Pons (tissue), 1 donor: ENCODE results near the gene DCXR.

Experiments used
- DNase-seq: peaks from one replicate; pipeline ENCODE4 v3.0.0-alpha.2; 2016; ENCODE audit warnings: low spot score

The DCXR gene

DNA sequence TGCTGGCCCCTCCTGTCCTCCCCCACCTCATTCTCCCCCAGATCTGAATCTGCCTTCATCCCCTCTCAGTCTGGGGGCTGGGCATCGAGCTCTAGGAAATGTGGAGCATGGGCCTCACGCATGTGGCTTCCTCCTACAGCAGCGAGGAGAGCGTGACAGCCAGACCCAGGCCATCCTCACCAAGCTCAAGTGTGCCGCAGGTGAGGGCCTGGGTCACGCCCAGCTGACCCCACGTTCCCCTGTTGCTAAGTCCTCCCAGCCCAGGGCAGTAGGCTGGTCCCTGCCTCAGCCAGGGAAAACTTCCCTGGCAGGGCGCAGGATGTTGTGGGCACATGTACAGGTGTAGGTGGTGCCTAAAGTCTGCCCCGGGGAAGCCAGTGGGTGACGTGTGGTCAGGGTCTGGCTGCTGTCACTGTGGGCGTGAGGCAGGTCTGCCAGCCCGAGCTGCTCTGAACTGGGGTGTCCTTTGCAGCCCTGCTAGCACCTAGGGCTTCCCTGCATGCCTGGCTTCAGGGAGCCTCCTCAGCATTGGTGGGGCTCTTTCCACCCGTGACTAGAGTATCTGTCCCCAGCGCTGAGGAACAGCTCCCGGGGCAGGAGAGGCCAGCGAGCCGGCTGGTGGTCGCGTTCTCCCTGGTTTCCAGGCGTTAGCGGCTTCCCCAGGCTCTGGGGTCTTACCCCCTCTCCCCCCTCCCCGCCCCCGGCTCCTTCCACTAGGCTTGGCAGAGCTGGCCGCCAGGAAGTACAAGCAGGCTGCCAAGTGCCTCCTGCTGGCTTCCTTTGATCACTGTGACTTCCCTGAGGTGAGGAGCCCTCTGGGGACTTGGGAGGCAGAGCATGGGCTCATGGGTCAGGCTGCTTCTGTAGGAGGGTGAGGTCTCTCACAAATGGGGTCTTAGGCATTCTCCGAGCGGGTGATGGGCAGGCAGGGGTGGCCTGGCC, 17.8 kb upstream of the DCXR start:
- DNase-seq: no peak

DNA sequence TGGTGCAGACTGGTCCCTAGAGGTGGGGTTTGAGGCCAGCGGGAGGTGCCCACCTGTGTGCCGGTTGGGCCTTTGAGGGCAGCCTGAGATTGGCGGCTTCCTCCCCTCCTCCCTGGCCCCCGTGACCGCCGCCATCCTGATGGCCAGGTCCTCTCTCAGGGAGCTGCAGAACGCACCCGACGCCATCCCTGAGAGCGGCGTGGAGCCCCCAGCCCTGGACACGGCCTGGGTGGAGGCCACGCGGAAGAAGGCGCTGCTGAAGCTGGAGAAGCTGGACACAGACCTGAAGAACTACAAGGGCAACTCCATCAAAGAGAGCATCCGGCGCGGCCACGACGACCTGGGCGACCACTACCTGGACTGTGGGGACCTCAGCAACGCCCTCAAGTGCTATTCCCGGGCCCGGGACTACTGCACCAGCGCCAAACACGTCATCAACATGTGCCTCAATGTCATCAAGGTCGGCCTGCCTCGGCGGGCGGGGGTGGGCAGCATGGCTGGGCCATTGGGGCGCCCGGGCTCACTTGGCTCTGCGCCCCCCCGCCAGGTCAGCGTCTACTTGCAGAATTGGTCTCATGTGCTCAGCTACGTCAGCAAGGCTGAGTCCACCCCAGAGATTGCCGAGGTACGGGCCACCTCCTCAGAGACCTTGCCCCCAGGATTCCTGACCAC, 17.0 kb upstream of the DCXR start:
- no peak for DNase-seq

DNA sequence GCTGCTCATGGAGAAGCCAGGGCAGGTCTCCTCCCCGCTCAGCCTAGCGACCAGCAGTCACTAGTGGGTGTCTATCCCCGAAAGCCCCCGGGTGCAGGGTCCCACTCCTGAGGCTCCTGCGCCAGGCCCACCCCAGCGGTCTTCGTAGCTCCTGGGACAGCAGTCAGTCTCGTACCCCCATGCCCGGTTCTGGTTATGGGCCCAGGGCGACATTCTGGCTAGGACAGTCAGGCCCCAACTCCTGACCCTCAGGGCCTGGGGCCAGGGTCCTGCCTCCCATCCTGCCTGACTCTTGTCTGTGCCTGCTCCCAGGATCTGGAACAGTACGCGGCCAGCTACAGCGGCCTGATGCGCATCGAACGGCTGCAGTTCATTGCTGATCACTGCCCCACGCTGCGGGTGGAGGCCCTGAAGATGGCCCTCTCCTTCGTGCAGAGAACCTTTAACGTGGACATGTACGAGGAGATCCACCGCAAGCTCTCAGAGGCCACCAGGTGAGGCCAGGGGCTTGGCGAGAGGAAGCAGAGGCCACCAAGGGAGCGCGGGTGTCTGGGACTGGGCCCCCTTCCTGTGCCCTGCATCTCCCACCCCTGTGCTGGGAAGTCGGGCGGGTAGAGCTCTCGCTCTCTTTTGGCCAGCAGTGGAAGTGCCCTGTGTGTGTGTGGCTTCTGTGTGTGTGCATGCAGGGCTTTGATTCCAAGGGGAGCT, 16.2 kb upstream of the DCXR start:
- no peak for DNase-seq

- no peak for DNase-seq
Observed at GRCh38 chr17:82053130-82053529, 15.6 kb upstream of the DCXR start.

- DNase-seq: no peak
Observed at GRCh38 chr17:82052638-82053059, 15.2 kb upstream of the DCXR start.

DNA sequence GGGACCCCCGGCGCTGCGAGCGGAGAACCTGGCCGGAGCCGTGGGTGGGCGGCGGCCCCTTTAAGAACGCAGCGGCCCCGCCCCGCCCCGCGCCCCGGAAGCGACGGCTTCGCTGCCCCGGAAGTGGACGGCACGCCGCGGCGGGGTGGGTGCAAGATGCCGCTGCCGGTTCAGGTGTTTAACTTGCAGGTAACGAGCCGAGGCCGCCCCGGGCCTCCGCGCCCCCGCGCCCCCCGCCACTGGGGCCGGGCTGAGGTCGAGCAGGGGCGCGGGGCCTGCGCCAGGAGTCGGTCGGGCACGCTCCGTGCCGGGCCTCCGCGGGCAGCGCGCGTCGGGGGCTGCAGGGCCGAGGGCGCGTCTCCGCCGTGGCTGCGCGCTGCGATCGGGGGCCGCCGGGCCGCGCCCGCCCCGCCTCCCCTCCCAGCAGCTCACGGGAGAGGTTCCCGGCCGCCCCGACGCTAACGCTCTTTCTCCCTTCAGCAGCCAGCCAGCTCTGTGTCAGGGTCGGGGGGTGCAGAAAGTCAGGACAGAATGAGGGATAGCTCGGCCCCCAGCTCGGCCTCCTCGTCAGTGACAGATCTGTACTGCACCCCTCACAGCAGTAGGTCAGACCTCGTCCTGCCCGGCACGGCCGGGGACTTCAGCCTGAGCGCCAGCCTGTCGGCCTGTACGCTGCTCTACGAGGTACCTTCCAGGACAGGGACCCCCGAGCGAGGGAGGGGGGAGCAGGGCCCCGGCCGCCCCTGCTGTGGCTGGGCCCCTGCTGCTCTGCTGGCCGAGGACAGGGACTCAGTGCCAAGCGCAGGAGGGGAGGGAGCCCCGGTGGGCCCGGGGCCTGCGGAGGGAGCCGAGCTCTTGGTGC, 14.5 kb upstream of the DCXR start, which contains the start of the genes GPS1 and RFNG:
GPS1 (plus strand) TSS at position 123 of the 862 bp plus-strand sequence; CDS start at position 157, 34 bp downstream.
RFNG (minus strand) TSS at position 36 of the 862 bp plus-strand sequence. CDS start 45 bp downstream, outside the sequence.
- peak; percentile 38 for DNase-seq

GRCh38 chr17:82050761-82051641, 13.5 kb upstream of the DCXR start:
- DNase-seq: no peak

DNA sequence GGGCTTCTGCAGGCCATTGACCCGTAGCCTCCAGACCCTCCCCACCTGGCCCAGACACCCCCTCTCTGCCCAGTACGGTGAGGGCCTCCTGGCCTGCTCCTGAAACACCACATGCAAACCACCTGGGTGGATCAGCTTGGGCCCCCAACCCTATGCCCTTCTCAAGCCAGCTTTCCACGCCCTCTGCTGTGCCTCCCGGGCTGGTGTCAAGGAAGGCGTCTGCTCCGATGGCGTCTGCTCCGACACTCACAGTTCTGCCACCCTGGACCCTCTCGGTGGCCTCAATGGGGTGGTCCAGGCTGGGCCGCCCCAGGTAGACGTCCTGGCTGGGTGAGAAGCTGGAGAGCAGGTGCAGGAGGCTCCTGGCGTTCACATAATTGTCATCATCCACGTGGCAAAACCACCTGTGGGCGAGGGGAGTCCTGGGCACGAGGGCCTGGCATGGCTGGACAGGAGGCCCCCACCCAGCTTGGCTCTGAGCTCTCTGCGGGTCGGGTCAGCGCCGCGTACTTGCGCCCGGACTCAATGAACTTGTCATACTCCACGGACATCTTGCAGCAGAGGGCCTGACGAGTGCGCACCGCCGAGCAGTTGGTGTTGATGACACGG, 12.8 kb upstream of the DCXR start:
- DNase-seq: no peak

DNA sequence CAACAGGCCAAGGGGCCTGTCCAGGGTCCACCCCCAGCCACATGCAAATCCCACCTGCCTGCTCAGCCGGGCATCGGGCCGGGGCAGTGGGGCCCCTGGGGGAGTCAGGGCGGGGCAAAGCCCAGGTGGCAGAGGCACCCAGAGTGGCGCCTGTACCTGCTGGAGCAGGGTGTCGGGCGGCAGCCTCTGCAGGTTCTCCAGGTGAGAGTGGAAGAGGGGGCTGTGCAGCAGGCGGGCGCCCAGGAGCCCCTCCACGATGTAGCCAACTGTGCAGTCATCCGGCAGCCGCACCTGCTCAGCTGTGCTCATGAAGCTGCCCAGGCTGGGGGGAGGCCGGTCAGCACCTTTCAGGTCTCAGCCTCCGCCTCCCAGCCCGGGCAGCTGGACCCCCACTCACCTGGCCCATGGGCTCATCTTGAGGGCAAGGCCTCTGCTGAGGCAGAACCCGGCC, 12.0 kb upstream of the DCXR start:
- DNase-seq: no peak

- DNase-seq: no peak
Observed at GRCh38 chr17:82049106-82049505, 11.6 kb upstream of the DCXR start.

DNA sequence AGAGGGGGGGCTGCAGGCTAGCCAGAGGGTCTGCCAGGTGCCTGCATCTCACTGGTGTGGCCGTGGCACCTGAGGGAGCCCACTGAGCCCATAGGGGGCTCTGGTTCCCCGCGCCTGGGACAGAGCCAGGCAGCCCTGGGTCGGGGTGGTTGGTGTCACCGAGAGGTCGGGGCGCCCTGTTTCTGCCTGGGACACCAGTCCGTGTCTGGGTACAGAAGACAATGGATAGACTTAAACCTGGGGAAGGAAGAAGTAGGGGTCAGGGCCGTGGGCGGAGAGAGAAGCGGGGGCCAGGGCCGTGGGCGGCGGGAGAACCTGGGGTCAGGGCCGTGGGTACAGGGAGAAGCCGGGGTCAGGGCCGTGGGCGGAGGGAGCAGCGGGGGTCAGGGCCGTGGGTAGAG, 11.1 kb upstream of the DCXR start:
- DNase-seq: no peak

GRCh38 chr17:82047914-82048570, 10.5 kb upstream of the DCXR start:
- no peak for DNase-seq

DNA sequence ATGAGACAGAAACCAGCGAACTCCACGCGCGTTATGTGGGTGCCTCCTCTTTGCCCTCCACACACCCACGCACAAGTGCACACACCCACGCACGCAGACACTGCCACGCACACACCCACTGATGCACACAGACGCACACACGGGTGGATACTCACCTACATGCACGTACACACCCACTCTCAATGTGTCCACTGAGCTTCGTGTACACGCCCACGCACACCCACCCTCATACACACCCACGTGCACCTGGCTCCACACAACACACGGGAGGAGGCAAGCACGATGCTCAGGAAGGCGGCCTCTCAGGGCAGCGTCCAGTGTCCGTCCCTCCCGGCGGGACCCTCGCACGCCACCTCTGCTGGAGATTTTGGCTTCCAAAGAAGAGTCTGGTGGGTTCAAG, 9.9 kb upstream of the DCXR start:
- DNase-seq: no peak

DNA sequence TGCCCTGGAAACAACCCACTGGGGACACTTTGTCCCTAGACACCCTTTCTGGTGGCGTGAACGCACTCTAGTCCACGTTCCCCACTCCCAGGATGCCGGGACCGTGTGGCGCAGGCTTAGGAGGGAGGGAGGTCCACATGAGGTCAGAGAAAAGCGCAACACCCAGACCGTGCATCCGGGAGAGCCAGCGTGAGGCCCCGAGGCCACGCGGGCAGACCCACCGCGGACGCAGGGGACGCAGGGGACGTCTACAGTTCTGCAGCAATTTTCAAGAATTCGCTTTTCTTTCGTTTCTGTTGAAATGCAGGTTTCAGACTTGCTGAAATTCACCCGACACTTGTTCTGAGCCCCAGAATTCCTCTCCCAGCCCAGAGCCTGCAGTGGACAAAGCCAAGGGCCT, 9.4 kb upstream of the DCXR start:
- DNase-seq: no peak

- no peak for DNase-seq
Observed at GRCh38 chr17:82045936-82046484, 8.5 kb upstream of the DCXR start.

DNA sequence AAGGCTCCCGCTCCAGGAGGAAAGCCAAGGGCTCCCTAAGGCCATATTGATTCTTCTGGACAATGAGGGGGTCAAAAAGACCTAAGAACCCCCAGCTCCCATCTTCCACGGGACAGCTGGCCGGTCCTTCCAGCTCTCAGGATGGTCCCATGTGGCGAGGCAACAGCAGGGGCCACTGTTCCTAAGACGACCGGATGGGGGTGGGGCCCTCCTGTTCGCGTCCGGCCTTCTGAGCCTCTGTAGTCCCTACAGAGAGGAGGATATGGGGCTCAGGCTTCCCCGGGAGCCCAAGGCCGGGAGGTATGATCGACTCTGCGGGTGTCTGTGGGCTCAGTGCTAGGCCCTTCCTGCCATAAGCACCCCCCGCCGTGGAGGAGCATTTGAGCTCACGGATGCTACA, 6.0 kb upstream of the DCXR start:
- DNase-seq: no peak

DNA sequence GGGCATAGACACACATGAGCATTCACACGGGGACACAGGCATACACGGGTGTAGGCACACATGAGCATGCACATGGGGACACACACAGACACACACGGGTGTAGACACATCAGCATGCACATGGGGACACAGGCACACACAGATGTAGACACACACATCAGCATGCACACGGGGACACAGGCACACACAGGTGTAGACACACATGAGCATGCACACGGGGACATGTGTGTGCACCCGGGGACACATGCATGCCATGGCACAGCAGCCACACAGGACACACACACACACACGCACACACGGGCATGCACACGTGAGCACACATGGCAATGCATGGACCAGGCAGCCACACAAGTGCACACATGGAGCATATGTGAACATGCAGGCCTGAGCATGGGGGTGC, 5.2 kb upstream of the DCXR start:
- DNase-seq: no peak

GRCh38 chr17:82041144-82041814, 3.8 kb upstream of the DCXR start:
- DNase-seq: no peak
